Measurements from ENCODE around the gene AFF4. TPM values are rescaled to one million over a fixed set of nuclear protein-coding genes. Genes with fewer than 3 reads are reported as not detected.

AFF4 gene
- total and polyA plus RNA-seq, 2 experiments from 2014 or later: 44.0 to 92.9 TPM

DNA sequence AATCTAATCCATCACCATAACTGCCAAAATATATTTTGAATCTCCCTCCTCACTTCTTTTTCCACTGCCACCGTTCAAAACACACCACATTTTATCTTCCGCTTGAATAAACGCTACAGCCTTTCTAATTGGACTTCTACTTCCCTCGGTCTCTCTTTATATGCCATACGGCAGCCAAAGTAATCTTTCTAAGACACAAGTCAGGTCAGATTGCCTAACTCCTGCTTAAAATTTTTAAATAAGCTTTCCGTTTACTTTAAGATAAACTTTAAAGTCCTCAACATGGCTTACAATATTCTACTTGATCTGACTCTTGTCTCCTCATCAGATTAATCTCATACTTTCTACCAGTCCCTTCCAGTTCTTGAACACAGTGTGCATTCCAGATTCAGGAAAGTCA lies 9.7 kb downstream of the AFF4 start:
- H3K4me2 ChIP-seq: peak overlapping the region; percentile 21
- no peaks in the 10 kb centered on the region for H3K9me2 ChIP-seq (replicated peaks; ENCODE audit: insufficient read depth)
- TF ChIP-seq EZH2phosphoT487 (IDR thresholded peaks at IDR 0.05; ENCODE audit: low read depth, severe bottlenecking, unreplicated experiment) (no peak), EZH2 (IDR thresholded peaks at IDR 0.05; ENCODE audit: borderline replicate concordance) (no peak)
- TF ChIP-seq, protein P1, sequence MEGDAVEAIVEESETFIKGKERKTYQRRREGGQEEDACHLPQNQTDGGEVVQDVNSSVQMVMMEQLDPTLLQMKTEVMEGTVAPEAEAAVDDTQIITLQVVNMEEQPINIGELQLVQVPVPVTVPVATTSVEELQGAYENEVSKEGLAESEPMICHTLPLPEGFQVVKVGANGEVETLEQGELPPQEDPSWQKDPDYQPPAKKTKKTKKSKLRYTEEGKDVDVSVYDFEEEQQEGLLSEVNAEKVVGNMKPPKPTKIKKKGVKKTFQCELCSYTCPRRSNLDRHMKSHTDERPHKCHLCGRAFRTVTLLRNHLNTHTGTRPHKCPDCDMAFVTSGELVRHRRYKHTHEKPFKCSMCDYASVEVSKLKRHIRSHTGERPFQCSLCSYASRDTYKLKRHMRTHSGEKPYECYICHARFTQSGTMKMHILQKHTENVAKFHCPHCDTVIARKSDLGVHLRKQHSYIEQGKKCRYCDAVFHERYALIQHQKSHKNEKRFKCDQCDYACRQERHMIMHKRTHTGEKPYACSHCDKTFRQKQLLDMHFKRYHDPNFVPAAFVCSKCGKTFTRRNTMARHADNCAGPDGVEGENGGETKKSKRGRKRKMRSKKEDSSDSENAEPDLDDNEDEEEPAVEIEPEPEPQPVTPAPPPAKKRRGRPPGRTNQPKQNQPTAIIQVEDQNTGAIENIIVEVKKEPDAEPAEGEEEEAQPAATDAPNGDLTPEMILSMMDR (IDR thresholded peaks at IDR 0.05; ENCODE audit: poor library complexity): no peak
- peaks cover 98% of the 10 kb centered on the region for H4K20me1 ChIP-seq (ENCODE audit: insufficient read depth, poor library complexity, severe bottlenecking)
- H2AFZ ChIP-seq: no peak overlapping the region
- no peaks in the 10 kb centered on the region for H3K9me3 ChIP-seq (ENCODE audit: low read depth)
- H3K4me3 ChIP-seq: no peak overlapping the region
- no peaks in the 10 kb centered on the region for H3K36me3 ChIP-seq (replicated peaks; ENCODE audit: insufficient read depth, low read depth)
- DNase-seq (ENCODE audit: low spot score): no peak
- peaks cover 98% of the 10 kb centered on the region for H3K79me2 ChIP-seq
- peak overlapping the region; percentile 30 for H3K27ac ChIP-seq
- WGBS (ENCODE audit: low lambda C conversion rate, missing lambda C conversion rate): 63% methylated on average over 6 of the region's 6 CpGs
- H3K27me3 ChIP-seq: no peaks in the 10 kb centered on the region
- H3K4me1 ChIP-seq (ENCODE audit: insufficient read depth): peaks cover 3% of the 10 kb centered on the region

DNA sequence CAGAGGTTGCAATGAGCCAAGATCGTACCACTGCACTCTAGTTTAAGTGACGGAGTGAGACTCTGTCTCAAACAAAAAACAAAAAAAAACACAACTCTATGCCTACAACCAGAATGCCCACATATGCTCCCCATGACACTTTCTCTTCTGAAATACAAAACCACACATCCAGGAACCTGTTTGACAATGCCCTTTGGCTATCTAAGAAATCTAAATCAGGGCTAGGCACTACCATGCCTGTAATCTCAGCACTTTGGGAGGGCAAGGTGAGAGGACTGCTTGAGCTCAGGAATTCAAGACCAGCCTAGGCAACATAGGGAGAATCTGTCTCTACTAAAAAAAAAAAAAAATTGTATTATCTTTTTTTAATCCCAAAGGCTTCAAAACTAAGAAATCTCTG lies 10.6 kb downstream of the AFF4 start:
- DNase-seq (ENCODE audit: low spot score): no peak
- no peaks in the 10 kb centered on the region for H3K9me3 ChIP-seq (ENCODE audit: low read depth)
- H3K36me3 ChIP-seq (replicated peaks; ENCODE audit: insufficient read depth, low read depth): no peaks in the 10 kb centered on the region
- H3K9me2 ChIP-seq (replicated peaks; ENCODE audit: insufficient read depth): no peaks in the 10 kb centered on the region
- TF ChIP-seq, protein P1 (IDR thresholded peaks at IDR 0.05; ENCODE audit: poor library complexity): no peak
- TF ChIP-seq EZH2 (IDR thresholded peaks at IDR 0.05; ENCODE audit: borderline replicate concordance) (no peak), EZH2phosphoT487 (IDR thresholded peaks at IDR 0.05; ENCODE audit: low read depth, severe bottlenecking, unreplicated experiment) (no peak)
- H4K20me1 ChIP-seq (ENCODE audit: insufficient read depth, poor library complexity, severe bottlenecking): peaks cover 98% of the 10 kb centered on the region
- H3K27me3 ChIP-seq: no peaks in the 10 kb centered on the region
- peaks cover 98% of the 10 kb centered on the region for H3K79me2 ChIP-seq
- no peak overlapping the region for H3K4me2 ChIP-seq
- H2AFZ ChIP-seq: no peak overlapping the region
- H3K4me1 ChIP-seq (ENCODE audit: insufficient read depth): peaks cover 3% of the 10 kb centered on the region
- no peak overlapping the region for H3K4me3 ChIP-seq
- no peak overlapping the region for H3K27ac ChIP-seq
- WGBS (ENCODE audit: low lambda C conversion rate, missing lambda C conversion rate): 94% methylated on average over 2 of the region's 2 CpGs

DNA sequence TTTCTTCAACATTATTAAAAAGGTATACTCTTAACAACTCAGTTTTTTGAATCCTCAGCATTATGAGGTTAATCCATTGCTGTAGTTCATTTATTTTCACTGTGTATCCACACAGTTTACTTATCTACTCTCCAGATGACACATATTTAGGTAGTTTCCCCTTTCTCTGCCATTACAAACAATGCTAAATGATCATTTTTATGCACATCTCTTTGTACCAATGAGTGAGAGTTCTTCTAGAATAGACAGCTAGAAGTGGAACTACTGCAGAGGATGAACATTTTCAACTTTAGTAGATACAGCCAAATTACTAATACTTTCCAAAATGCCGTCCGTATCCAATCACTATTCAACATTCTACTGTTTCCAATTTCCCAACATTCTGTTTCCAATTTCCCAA lies 11.5 kb downstream of the AFF4 start:
- Histone ChIP-seq H3K4me2 (no peak overlapping the region), H3K9me2 (replicated peaks; ENCODE audit: insufficient read depth) (no peaks in the 10 kb centered on the region), H4K20me1 (ENCODE audit: insufficient read depth, poor library complexity, severe bottlenecking) (peaks cover 98% of the 10 kb centered on the region), H3K9me3 (ENCODE audit: low read depth) (no peaks in the 10 kb centered on the region), H3K79me2 (peaks cover 98% of the 10 kb centered on the region), H3K36me3 (replicated peaks; ENCODE audit: insufficient read depth, low read depth) (no peaks in the 10 kb centered on the region), H2AFZ (no peak overlapping the region), H3K4me1 (ENCODE audit: insufficient read depth) (peaks cover 3% of the 10 kb centered on the region), H3K27me3 (no peaks in the 10 kb centered on the region), H3K4me3 (no peak overlapping the region), H3K27ac (no peak overlapping the region)
- 95% methylated on average over 2 of the region's 2 CpGs for WGBS (ENCODE audit: low lambda C conversion rate, missing lambda C conversion rate)
- TF ChIP-seq, protein P1 (IDR thresholded peaks at IDR 0.05; ENCODE audit: poor library complexity): no peak
- TF ChIP-seq EZH2phosphoT487 (IDR thresholded peaks at IDR 0.05; ENCODE audit: low read depth, severe bottlenecking, unreplicated experiment) (no peak), EZH2 (IDR thresholded peaks at IDR 0.05; ENCODE audit: borderline replicate concordance) (no peak)
- no peak for DNase-seq (ENCODE audit: low spot score)

DNA sequence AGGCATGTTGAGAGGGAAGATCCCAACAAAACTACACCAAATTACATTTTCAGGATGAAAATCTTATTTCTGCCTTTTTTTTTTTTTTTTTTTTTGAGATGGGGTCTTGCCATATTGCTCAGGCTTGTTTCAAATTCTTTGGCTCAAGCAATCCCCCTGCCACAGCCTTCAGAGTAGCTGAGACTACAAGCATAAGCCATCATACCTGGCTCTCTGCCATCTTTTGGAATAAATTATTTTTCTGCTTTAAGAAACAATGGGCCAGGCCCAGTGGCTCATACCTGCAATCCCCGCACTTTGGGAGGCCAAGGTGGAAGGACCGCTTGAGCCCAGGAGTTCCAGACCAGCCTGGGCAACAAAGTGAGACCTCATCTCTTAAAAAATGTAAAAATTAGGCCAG lies 14.3 kb downstream of the AFF4 start:
- no peak overlapping the region for H2AFZ ChIP-seq
- peaks cover 3% of the 10 kb centered on the region for H3K4me1 ChIP-seq (ENCODE audit: insufficient read depth)
- peaks cover 100% of the 10 kb centered on the region for H4K20me1 ChIP-seq (ENCODE audit: insufficient read depth, poor library complexity, severe bottlenecking)
- no peak overlapping the region for H3K4me2 ChIP-seq
- H3K9me3 ChIP-seq (ENCODE audit: low read depth): no peaks in the 10 kb centered on the region
- no peaks in the 10 kb centered on the region for H3K9me2 ChIP-seq (replicated peaks; ENCODE audit: insufficient read depth)
- H3K79me2 ChIP-seq: peaks cover 100% of the 10 kb centered on the region
- no peaks in the 10 kb centered on the region for H3K36me3 ChIP-seq (replicated peaks; ENCODE audit: insufficient read depth, low read depth)
- DNase-seq (ENCODE audit: low spot score): no peak
- no peak for TF ChIP-seq EZH2phosphoT487 (IDR thresholded peaks at IDR 0.05; ENCODE audit: low read depth, severe bottlenecking, unreplicated experiment)
- no peak for TF ChIP-seq EZH2 (IDR thresholded peaks at IDR 0.05; ENCODE audit: borderline replicate concordance)
- TF ChIP-seq, protein P1 (IDR thresholded peaks at IDR 0.05; ENCODE audit: poor library complexity): no peak
- no peak overlapping the region for H3K4me3 ChIP-seq
- H3K27ac ChIP-seq: no peak overlapping the region
- 97% methylated on average over 2 of the region's 2 CpGs for WGBS (ENCODE audit: low lambda C conversion rate, missing lambda C conversion rate)
- H3K27me3 ChIP-seq: no peaks in the 10 kb centered on the region
